Fibroblast of lung (primary cell): ENCODE results near the gene RNMT.

Source experiments
- CTCF ChIP-seq, 2 donors: IDR thresholded peaks in 1 of 2; conservative IDR thresholded peaks in 1 of 2; 1 replicate in 1 of 2; 2 replicates in 1 of 2; pipeline ENCODE4 v1.5.1; 2011 to 2012; ENCODE audit warnings: low read length in 2 of 2, control low read depth in 1 of 2, inconsistent platforms in 1 of 2, low read depth in 1 of 2, mild to moderate bottlenecking in 1 of 2
- EZH2 ChIP-seq: IDR thresholded peaks from 2 replicates; pipeline ENCODE4 v1.5.1; 2012; ENCODE audit warnings: low read length, control low read depth, mild to moderate bottlenecking; ENCODE audit errors: missing control alignments

DNA sequence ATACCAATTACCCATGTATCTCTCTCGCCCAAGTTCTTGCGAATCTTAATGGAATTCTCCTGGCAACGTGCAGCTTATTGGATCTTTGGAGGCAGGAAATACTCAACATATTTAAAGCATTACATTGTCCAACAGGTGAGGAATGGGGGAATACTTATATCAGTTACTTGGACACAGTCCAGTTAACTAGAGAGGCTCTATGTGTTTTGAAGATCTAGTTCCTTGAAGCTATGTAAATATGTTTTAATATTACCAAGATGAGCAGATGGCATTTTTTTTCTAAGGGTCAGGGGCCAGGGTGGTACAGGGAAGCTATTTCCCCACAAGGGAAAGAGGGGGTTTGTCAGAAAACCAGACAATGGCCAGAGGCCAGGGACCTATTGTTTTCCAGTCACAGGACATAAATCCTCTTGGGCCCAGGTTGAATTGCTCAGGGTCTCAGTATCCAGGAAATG is 70.7 kb downstream of the RNMT start:
- TF ChIP-seq CTCF (conservative IDR thresholded peaks at IDR 0.05 in 1 of 2, IDR thresholded peaks at IDR 0.05 in 1 of 2; ENCODE audit: low read depth in 1 of 2, low read length in 2 of 2) (no peak), EZH2 (no peak)
